Nephron (organoid): ENCODE measurements around the gene C1QTNF5.
A peak's percentile ranks its signal among the peaks of the same experiment; 100 is the strongest.

ENCODE experiments used
- H3K27ac Mint-ChIP-seq, 3 experiments: 2 replicates each; pipeline ENCODE4 v1.8.0; 2020; ENCODE audit warnings: mixed read lengths in 3 of 3, mild to moderate bottlenecking in 2 of 3, moderate library complexity in 1 of 3
- H3K27me3 Mint-ChIP-seq: 2 replicates; pipeline ENCODE4 v1.8.0; 2021; ENCODE audit warnings: low read depth, mild to moderate bottlenecking, moderate library complexity, mixed read lengths
- H3K36me3 Mint-ChIP-seq: 2 replicates; pipeline ENCODE4 v1.8.0; 2020; ENCODE audit warnings: low read depth, mixed read lengths
- H3K4me1 Mint-ChIP-seq: 2 replicates; pipeline ENCODE4 v1.8.0; 2020; ENCODE audit warnings: mixed read lengths
- H3K4me3 Mint-ChIP-seq, 3 experiments: 2 replicates each; pipeline ENCODE4 v1.8.0; 2020; ENCODE audit warnings: mild to moderate bottlenecking in 3 of 3, mixed read lengths in 3 of 3, moderate library complexity in 2 of 3
- H3K9me3 Mint-ChIP-seq: 2 replicates; pipeline ENCODE4 v1.8.0; 2020; ENCODE audit warnings: mixed read lengths
- CTCF ChIP-seq, 3 experiments: fragments of 200-600 bp; sonication (generic); IDR thresholded peaks; one replicate each; pipeline ENCODE4 v1.5.0; 2021; ENCODE audit warnings: antibody characterized with exemption in 3 of 3; ENCODE audit not compliant: unreplicated experiment in 3 of 3

C1QTNF5 gene

GRCh38 chr11:119369132-119369925 is 28.6 kb upstream of the C1QTNF5 start:
- Mint-ChIP-seq H3K4me3 (peak overlapping the region; percentile 13 to 57 (median 30)), H3K27ac (peak overlapping the region; percentile 73 to 92 (median 91)), H3K9me3 (no peaks in the 10 kb centered on the region), H3K36me3 (peaks cover 3% of the 10 kb centered on the region), H3K4me1 (peaks cover 86% of the 10 kb centered on the region), H3K27me3 (peaks cover 32% of the 10 kb centered on the region)
- TF ChIP-seq CTCF (IDR thresholded peaks at IDR 0.05; ENCODE audit: unreplicated experiment in 3 of 3): no peak

- peak overlapping the region; percentile 73 to 92 (median 91) for H3K27ac Mint-ChIP-seq
- peaks cover 3% of the 10 kb centered on the region for H3K36me3 Mint-ChIP-seq
- TF ChIP-seq CTCF (IDR thresholded peaks at IDR 0.05; ENCODE audit: unreplicated experiment in 3 of 3): no peak
- H3K27me3 Mint-ChIP-seq: peaks cover 32% of the 10 kb centered on the region
- peak overlapping the region; percentile 51 to 57 (median 52) for H3K4me3 Mint-ChIP-seq
- peaks cover 78% of the 10 kb centered on the region for H3K4me1 Mint-ChIP-seq
- no peaks in the 10 kb centered on the region for H3K9me3 Mint-ChIP-seq
Measured at GRCh38 chr11:119368121-119369034, 27.7 kb upstream of the C1QTNF5 start.

- Mint-ChIP-seq H3K9me3 (no peaks in the 10 kb centered on the region), H3K27ac (peak overlapping the region; percentile 11 to 92 (median 91)), H3K36me3 (peaks cover 3% of the 10 kb centered on the region), H3K4me1 (peaks cover 80% of the 10 kb centered on the region), H3K27me3 (peaks cover 34% of the 10 kb centered on the region), H3K4me3 (peak overlapping the region in 1 of 3 experiments; percentile 12)
- TF ChIP-seq CTCF (IDR thresholded peaks at IDR 0.05; ENCODE audit: unreplicated experiment in 3 of 3): no peak
Measured at GRCh38 chr11:119367661-119368120, 27.0 kb upstream of the C1QTNF5 start.

GRCh38 chr11:119366690-119367620 is 26.3 kb upstream of the C1QTNF5 start:
- Mint-ChIP-seq H3K4me1 (peaks cover 85% of the 10 kb centered on the region), H3K36me3 (peaks cover 3% of the 10 kb centered on the region), H3K4me3 (peak overlapping the region; percentile 5 to 60 (median 30)), H3K27me3 (peaks cover 37% of the 10 kb centered on the region), H3K9me3 (no peaks in the 10 kb centered on the region), H3K27ac (peak overlapping the region; percentile 11 to 92 (median 91))
- no peak for TF ChIP-seq CTCF (IDR thresholded peaks at IDR 0.05; ENCODE audit: unreplicated experiment in 3 of 3)

- H3K4me3 Mint-ChIP-seq: peak overlapping the region; percentile 86 to 91 (median 90)
Measured at GRCh38 chr11:119365071-119365591, 24.4 kb upstream of the C1QTNF5 start.

More at GRCh38 chr11:119365071-119365591, 24.4 kb upstream of the C1QTNF5 start:
- H3K36me3 Mint-ChIP-seq: peaks cover 6% of the 10 kb centered on the region
- no peak for TF ChIP-seq CTCF (IDR thresholded peaks at IDR 0.05; ENCODE audit: unreplicated experiment in 3 of 3)
- no peaks in the 10 kb centered on the region for H3K9me3 Mint-ChIP-seq
- H3K27me3 Mint-ChIP-seq: peaks cover 28% of the 10 kb centered on the region
- H3K4me1 Mint-ChIP-seq: peaks cover 81% of the 10 kb centered on the region
- peak overlapping the region; percentile 30 to 84 (median 77) for H3K27ac Mint-ChIP-seq
